ENCODE data around the gene RBM5.

GRCh38 chr3:50154840-50155490, 66.2 kb downstream of the RBM5 start, which contains the start of gene SEMA3F:
- peak in 1 of 7 experiments; percentile 39 for TF ChIP-seq CTCF (IDR thresholded peaks at IDR 0.05)
- peak in 2 of 3 donors; percentile 12 to 30 for TF ChIP-seq POLR2A (IDR thresholded peaks at IDR 0.05)
